GM23338 (cell line): ENCODE measurements around the gene ING5. TPM values are rescaled to one million over a fixed set of nuclear protein-coding genes. Genes with fewer than 3 reads are reported as not detected.

Experiments used
- ATAC-seq: fragments of 200-7000 bp; cut with Tn5 transposase; 3 replicates; pipeline ENCODE4 v1.9.1; 2020
- DNase-seq: peaks from one replicate; pipeline ENCODE4 v3.0.0-alpha.2; 2015; ENCODE audit warnings: low spot score
- H2AFZ ChIP-seq: fragments of 200-600 bp; sonication (generic); 2 replicates; pipeline ENCODE4 v1.8.0; 2016; ENCODE audit warnings: antibody characterized with exemption, mild to moderate bottlenecking, moderate library complexity
- H3F3A ChIP-seq: fragments of 200-600 bp; sonication (generic); replicated peaks from 2 replicates; pipeline ENCODE4 v1.8.0; 2017; ENCODE audit warnings: antibody characterized with exemption, mixed run types, low read depth
- H3K27ac ChIP-seq: fragments of 200-600 bp; sonication (generic); 2 replicates; pipeline ENCODE4 v1.6.1; 2016; ENCODE audit warnings: low read depth
- H3K27me3 ChIP-seq: fragments of 200-600 bp; sonication (generic); 2 replicates; pipeline ENCODE4 v1.8.0; 2016; ENCODE audit warnings: mild to moderate bottlenecking, mixed run types, moderate library complexity; ENCODE audit not compliant: insufficient read depth
- H3K36me3 ChIP-seq: fragments of 200-600 bp; sonication (generic); 2 replicates; pipeline ENCODE4 v1.8.0; 2016; ENCODE audit warnings: mild to moderate bottlenecking; ENCODE audit not compliant: insufficient read depth
- H3K4me1 ChIP-seq: fragments of 200-600 bp; sonication (generic); 2 replicates; pipeline ENCODE4 v1.8.0; 2016; ENCODE audit warnings: mild to moderate bottlenecking, moderate library complexity; ENCODE audit not compliant: insufficient read depth
- H3K4me2 ChIP-seq: fragments of 200-600 bp; sonication (generic); 2 replicates; pipeline ENCODE4 v1.7.1; 2017; ENCODE audit warnings: mixed run types
- H3K4me3 ChIP-seq: fragments of 200-600 bp; sonication (generic); 2 replicates; pipeline ENCODE4 v1.6.1; 2016; ENCODE audit warnings: mixed run types
- H3K79me2 ChIP-seq: fragments of 200-600 bp; sonication (generic); replicated peaks from 2 replicates; pipeline ENCODE4 v1.8.0; 2017; ENCODE audit warnings: mild to moderate bottlenecking; ENCODE audit not compliant: insufficient read depth
- H3K9me2 ChIP-seq: fragments of 200-600 bp; sonication (generic); 2 replicates; pipeline ENCODE4 v1.8.0; 2017; ENCODE audit not compliant: insufficient read depth
- H4K20me1 ChIP-seq: fragments of 200-600 bp; sonication (generic); replicated peaks from 2 replicates; pipeline ENCODE4 v1.8.0; 2017; ENCODE audit warnings: mild to moderate bottlenecking; ENCODE audit not compliant: insufficient read depth
- H3K27ac Mint-ChIP-seq: 2 replicates; pipeline ENCODE4 v1.8.0; 2020; ENCODE audit warnings: inconsistent platforms, mild to moderate bottlenecking, moderate library complexity, mixed read lengths
- H3K27me3 Mint-ChIP-seq: 3 replicates; pipeline ENCODE4 v1.8.0; 2022; ENCODE audit warnings: low read depth, mild to moderate bottlenecking, moderate library complexity, mixed read lengths, inconsistent platforms; ENCODE audit not compliant: insufficient read depth, poor library complexity
- H3K36me3 Mint-ChIP-seq: 3 replicates; pipeline ENCODE4 v1.8.0; 2021; ENCODE audit warnings: low read depth, mild to moderate bottlenecking, inconsistent platforms, moderate library complexity, mixed read lengths
- H3K4me1 Mint-ChIP-seq: 3 replicates; pipeline ENCODE4 v1.8.0; 2020; ENCODE audit warnings: mild to moderate bottlenecking, inconsistent platforms, mixed read lengths
- H3K4me3 Mint-ChIP-seq: 3 replicates; pipeline ENCODE4 v1.8.0; 2021; ENCODE audit warnings: moderate library complexity, mild to moderate bottlenecking, inconsistent platforms, mixed read lengths
- H3K9me3 Mint-ChIP-seq: 3 replicates; pipeline ENCODE4 v1.8.0; 2020; ENCODE audit warnings: moderate library complexity, mild to moderate bottlenecking, inconsistent platforms, mixed read lengths
- CREB1 ChIP-seq: fragments of 250-450 bp; sonication (Bioruptor Pico); IDR thresholded peaks from 2 replicates; pipeline ENCODE4 v1.5.0; 2020; ENCODE audit warnings: low read depth, mild to moderate bottlenecking, moderate library complexity
- CTCF ChIP-seq, 2 experiments: fragments of 200-600 bp in 1 of 2; sonication (generic) in 1 of 2; conservative IDR thresholded peaks; 2 replicates each; pipeline versions ENCODE4 v1.5.1 to v1.6.1; 2016 to 2017; ENCODE audit warnings: antibody characterized with exemption in 2 of 2, low read depth in 2 of 2, mild to moderate bottlenecking in 2 of 2, moderate library complexity in 1 of 2
- ETS1 ChIP-seq: IDR thresholded peaks from 2 replicates; pipeline ENCODE4 v1.6.1; 2016; ENCODE audit warnings: antibody characterized with exemption
- EZH2 ChIP-seq: fragments of 200-600 bp; sonication (generic); IDR thresholded peaks from one replicate; pipeline ENCODE4 v1.8.0; 2017; ENCODE audit warnings: antibody characterized with exemption, mild to moderate bottlenecking, low read depth; ENCODE audit not compliant: unreplicated experiment
- EZH2phosphoT487 ChIP-seq: fragments of 200-600 bp; sonication (generic); IDR thresholded peaks from one replicate; pipeline ENCODE4 v1.8.1; 2018; ENCODE audit warnings: antibody characterized with exemption; ENCODE audit not compliant: unreplicated experiment
- JUNB ChIP-seq: IDR thresholded peaks from one replicate; pipeline ENCODE4 v1.6.1; 2016; ENCODE audit warnings: antibody characterized with exemption; ENCODE audit not compliant: unreplicated experiment
- NANOG ChIP-seq: IDR thresholded peaks from 2 replicates; pipeline ENCODE4 v1.6.1; 2016; ENCODE audit warnings: antibody characterized with exemption, borderline replicate concordance
- POLR2AphosphoS5 ChIP-seq: IDR thresholded peaks from 2 replicates; pipeline ENCODE4 v1.6.1; 2016; ENCODE audit warnings: antibody characterized with exemption, low read depth
- ZNF114 ChIP-seq: fragments of 250-450 bp; sonication (Bioruptor Pico); IDR thresholded peaks from 2 replicates; pipeline ENCODE4 v1.5.0; 2020; ENCODE audit warnings: mild to moderate bottlenecking, moderate library complexity
- ZNF331 ChIP-seq: fragments of 250-450 bp; sonication (Bioruptor Pico); IDR thresholded peaks from 2 replicates; pipeline ENCODE4 v1.5.0; 2020; ENCODE audit warnings: low read depth, mild to moderate bottlenecking, moderate library complexity
- polyA plus RNA-seq: library from polyadenylated mRNA; unstranded; fragments of >200 nt; fragmentation: Nextera tagmentation; extraction: Ambion mirVana; gene quantifications from 2 replicates; pipeline ENCODE4 v1.2.1, GENCODE V29; 2016
- total RNA-seq: library from RNA; depleted of rRNA; stranded (reverse); fragments of >200 nt; shearing (Covaris generic); gene quantifications from 2 replicates; pipeline ENCODE4 v1.2.3, GENCODE V29; 2014

Gene ING5
- total and polyA plus RNA-seq, 2 experiments from 2014 or later, result 25.7 to 42.5 TPM

GRCh38 chr2:241675885-241676284 is 26.0 kb upstream of the ING5 start:
- Histone ChIP-seq H3K27ac (no peak overlapping the region), H3F3A (no peaks in the 10 kb centered on the region; the same call in none of the 2 replicates), H3K9me2 (no peaks in the 10 kb centered on the region), H3K4me2 (no peak overlapping the region), H3K79me2 (no peaks in the 10 kb centered on the region), H2AFZ (no peak overlapping the region), H4K20me1 (peaks cover 8% of the 10 kb centered on the region), H3K27me3 (no peaks in the 10 kb centered on the region), H3K4me3 (no peak overlapping the region), H3K4me1 (no peaks in the 10 kb centered on the region), H3K36me3 (peaks cover 4% of the 10 kb centered on the region; the same call in 1 of the 2 replicates)
- ATAC-seq (peak; percentile 21), DNase-seq (peak; percentile 34)
- peaks cover 56% of the 10 kb centered on the region for H3K36me3 Mint-ChIP-seq
- H3K4me1 Mint-ChIP-seq, result peaks cover 5% of the 10 kb centered on the region; the same call in 2 of the 3 replicates
- H3K9me3 Mint-ChIP-seq, result no peaks in the 10 kb centered on the region
- H3K4me3 Mint-ChIP-seq, result no peak overlapping the region
- peaks cover 14% of the 10 kb centered on the region for H3K27me3 Mint-ChIP-seq
- TF ChIP-seq CTCF (conservative IDR thresholded peaks at IDR 0.05; ENCODE audit: low read depth in 2 of 2) (peak in 1 of 2 experiments; percentile 29; a peak in 3 of 4 replicates), JUNB (no peak), ZNF114 (CRISPR knock-in tag) (no peak)
- H3K27ac Mint-ChIP-seq, result no peak overlapping the region

GRCh38 chr2:241676665-241677064 is 25.2 kb upstream of the ING5 start:
- peaks cover 5% of the 10 kb centered on the region; the same call in 2 of the 3 replicates for H3K4me1 Mint-ChIP-seq
- no peak for DNase-seq
- H3F3A ChIP-seq, result no peaks in the 10 kb centered on the region; the same call in none of the 2 replicates
- peaks cover 14% of the 10 kb centered on the region for H3K27me3 Mint-ChIP-seq
- no peaks in the 10 kb centered on the region for H3K27me3 ChIP-seq
- H3K36me3 Mint-ChIP-seq, result peaks cover 61% of the 10 kb centered on the region
- no peak overlapping the region for H3K4me2 ChIP-seq
- H3K27ac Mint-ChIP-seq, result no peak overlapping the region
- H3K36me3 ChIP-seq, result peaks cover 4% of the 10 kb centered on the region
- H3K4me3 ChIP-seq, result no peak overlapping the region
- peaks cover 8% of the 10 kb centered on the region for H4K20me1 ChIP-seq
- H3K79me2 ChIP-seq, result peaks cover 6% of the 10 kb centered on the region; the same call in 1 of the 2 replicates
- H3K4me1 ChIP-seq, result no peaks in the 10 kb centered on the region
- H2AFZ ChIP-seq, result no peak overlapping the region
- H3K4me3 Mint-ChIP-seq, result no peak overlapping the region
- ATAC-seq, result no peak
- no peak overlapping the region for H3K27ac ChIP-seq
- no peaks in the 10 kb centered on the region for H3K9me2 ChIP-seq
- H3K9me3 Mint-ChIP-seq, result no peaks in the 10 kb centered on the region
- TF ChIP-seq ZNF331 (no peak), ETS1 (no peak), POLR2AphosphoS5 (no peak), EZH2phosphoT487 (no peak), NANOG (no peak), JUNB (no peak), EZH2 (no peak), CREB1 (CRISPR knock-in tag) (no peak), CTCF (conservative IDR thresholded peaks at IDR 0.05; ENCODE audit: low read depth in 2 of 2) (no peak)
